ENCODE results near the gene SNX30.

The SNX30 gene

GRCh38 chr9:112844771-112845542, 94.4 kb downstream of the SNX30 start:
- Histone ChIP-seq H2AFZ (ENCODE audit: low read length) (peak overlapping the region; percentile 72), H3K4me2 (ENCODE audit: low read depth, low read length, poor library complexity, severe bottlenecking) (peak overlapping the region; percentile 56), H3K4me1 (ENCODE audit: insufficient read depth, low read length, poor library complexity, severe bottlenecking) (peaks cover 6% of the 10 kb centered on the region), H4K20me1 (ENCODE audit: insufficient read depth, low read length, poor library complexity, severe bottlenecking) (no peaks in the 10 kb centered on the region), H3F3A (ENCODE audit: low read depth) (no peaks in the 10 kb centered on the region), H3K9me3 (ENCODE audit: insufficient read depth, low read depth, low read length) (no peaks in the 10 kb centered on the region), H3K79me2 (ENCODE audit: insufficient read depth, low read length) (no peaks in the 10 kb centered on the region), H3K27me3 (ENCODE audit: insufficient read depth, low read length, poor library complexity, severe bottlenecking) (no peaks in the 10 kb centered on the region), H3K9me2 (replicated peaks; ENCODE audit: low read depth, low read length) (no peaks in the 10 kb centered on the region), H3K9ac (ENCODE audit: low read depth, low read length, poor library complexity, severe bottlenecking) (no peak overlapping the region), H3K4me3 (ENCODE audit: low read length, poor library complexity, severe bottlenecking) (peak overlapping the region; percentile 33), H3K36me3 (ENCODE audit: insufficient read depth, low read length) (no peaks in the 10 kb centered on the region)
- TF ChIP-seq EZH2phosphoT487 (IDR thresholded peaks at IDR 0.05; ENCODE audit: borderline replicate concordance) (no peak), CTCF (conservative IDR thresholded peaks at IDR 0.05; ENCODE audit: low read length) (peak; percentile 99)

GRCh38 chr9:112846528-112847488, 96.2 kb downstream of the SNX30 start:
- TF ChIP-seq CTCF (conservative IDR thresholded peaks at IDR 0.05; ENCODE audit: low read length): no peak
- TF ChIP-seq EZH2phosphoT487 (IDR thresholded peaks at IDR 0.05; ENCODE audit: borderline replicate concordance): no peak
- H2AFZ ChIP-seq (ENCODE audit: low read length): no peak overlapping the region
- H3K4me1 ChIP-seq (ENCODE audit: insufficient read depth, low read length, poor library complexity, severe bottlenecking): peaks cover 6% of the 10 kb centered on the region
- no peaks in the 10 kb centered on the region for H3F3A ChIP-seq (ENCODE audit: low read depth)
- H3K4me3 ChIP-seq (ENCODE audit: low read length, poor library complexity, severe bottlenecking): no peak overlapping the region
- no peak overlapping the region for H3K9ac ChIP-seq (ENCODE audit: low read depth, low read length, poor library complexity, severe bottlenecking)
- H3K27me3 ChIP-seq (ENCODE audit: insufficient read depth, low read length, poor library complexity, severe bottlenecking): no peaks in the 10 kb centered on the region
- H4K20me1 ChIP-seq (ENCODE audit: insufficient read depth, low read length, poor library complexity, severe bottlenecking): no peaks in the 10 kb centered on the region
- H3K9me3 ChIP-seq (ENCODE audit: insufficient read depth, low read depth, low read length): no peaks in the 10 kb centered on the region
- no peaks in the 10 kb centered on the region for H3K9me2 ChIP-seq (replicated peaks; ENCODE audit: low read depth, low read length)
- no peak overlapping the region for H3K4me2 ChIP-seq (ENCODE audit: low read depth, low read length, poor library complexity, severe bottlenecking)
- no peaks in the 10 kb centered on the region for H3K79me2 ChIP-seq (ENCODE audit: insufficient read depth, low read length)
- H3K36me3 ChIP-seq (ENCODE audit: insufficient read depth, low read length): no peaks in the 10 kb centered on the region

DNA sequence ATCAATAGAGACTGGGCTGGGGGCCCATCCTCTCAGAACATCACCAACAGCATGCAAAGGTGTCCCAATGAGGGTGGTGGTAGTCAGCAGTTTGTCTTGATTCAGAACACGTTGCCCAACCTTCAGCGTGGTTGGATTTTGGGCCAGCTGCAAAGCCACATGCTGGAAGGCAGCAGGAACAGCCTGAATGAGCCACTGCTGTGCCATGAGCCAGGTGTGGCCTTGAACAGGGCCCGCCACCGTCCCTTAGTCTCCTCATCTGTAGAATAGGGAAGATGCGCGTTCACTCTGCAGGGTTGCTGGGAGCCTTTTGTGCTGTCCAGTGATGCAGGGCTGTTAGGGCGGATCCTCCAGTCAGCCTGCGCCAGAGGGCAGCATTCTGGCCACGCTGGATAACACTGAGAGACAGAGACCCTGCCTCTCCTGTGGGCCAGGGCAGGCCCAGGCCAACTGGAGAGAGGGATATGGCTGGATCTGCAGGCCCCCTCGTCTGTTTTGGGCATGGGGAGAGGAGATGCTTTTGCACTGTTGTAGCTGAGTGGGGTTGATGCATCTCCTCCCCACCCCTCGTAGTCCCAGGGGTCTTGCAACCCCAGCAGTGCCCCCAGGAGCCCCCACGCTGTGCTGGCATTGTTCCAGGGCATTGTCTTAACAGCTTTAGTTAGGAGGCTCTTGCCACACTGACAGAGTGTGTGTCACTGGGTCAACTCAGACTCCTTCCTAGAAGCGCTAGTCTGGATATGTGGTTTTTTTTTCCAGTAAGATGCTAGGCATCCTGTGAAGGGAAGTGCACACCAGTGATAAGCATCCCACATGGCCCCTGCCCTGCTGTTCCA, 98.0 kb downstream of the SNX30 start:
- no peaks in the 10 kb centered on the region for H3K79me2 ChIP-seq (ENCODE audit: insufficient read depth, low read length)
- peaks cover 6% of the 10 kb centered on the region for H3K4me1 ChIP-seq (ENCODE audit: insufficient read depth, low read length, poor library complexity, severe bottlenecking)
- no peaks in the 10 kb centered on the region for H3K36me3 ChIP-seq (ENCODE audit: insufficient read depth, low read length)
- no peaks in the 10 kb centered on the region for H3K9me3 ChIP-seq (ENCODE audit: insufficient read depth, low read depth, low read length)
- no peaks in the 10 kb centered on the region for H3K27me3 ChIP-seq (ENCODE audit: insufficient read depth, low read length, poor library complexity, severe bottlenecking)
- no peak overlapping the region for H3K4me3 ChIP-seq (ENCODE audit: low read length, poor library complexity, severe bottlenecking)
- no peaks in the 10 kb centered on the region for H3F3A ChIP-seq (ENCODE audit: low read depth)
- no peak overlapping the region for H2AFZ ChIP-seq (ENCODE audit: low read length)
- no peaks in the 10 kb centered on the region for H4K20me1 ChIP-seq (ENCODE audit: insufficient read depth, low read length, poor library complexity, severe bottlenecking)
- no peak for TF ChIP-seq EZH2phosphoT487 (IDR thresholded peaks at IDR 0.05; ENCODE audit: borderline replicate concordance)
- no peak for TF ChIP-seq CTCF (conservative IDR thresholded peaks at IDR 0.05; ENCODE audit: low read length)
- no peak overlapping the region for H3K4me2 ChIP-seq (ENCODE audit: low read depth, low read length, poor library complexity, severe bottlenecking)
- no peak overlapping the region for H3K9ac ChIP-seq (ENCODE audit: low read depth, low read length, poor library complexity, severe bottlenecking)
- no peaks in the 10 kb centered on the region for H3K9me2 ChIP-seq (replicated peaks; ENCODE audit: low read depth, low read length)
